Occipital lobe (tissue), 2 donors: Measurements from ENCODE around the gene TBC1D4. TPM values are rescaled to one million over a fixed set of nuclear protein-coding genes. Genes with fewer than 3 reads are reported as not detected.
"Not testable (repeated sequence)": the region's sequence is repeated elsewhere in the genome, so short reads cannot be mapped to it uniquely, and the experiment has no call there.

Experiments used
- DNase-seq: peaks from one replicate; lab custom pipeline; 2025; lab: John Stamatoyannopoulos, UW
- total RNA-seq: library from RNA; depleted of rRNA; stranded (reverse); fragments of >200 nt; gene quantifications from one replicate; pipeline ENCODE4 v1.2.3, GENCODE V29; 2014

TBC1D4 gene
- total RNA-seq, 1 donor from 2014 or later, result 17.6 TPM

- no peak for DNase-seq
Observed at GRCh38 chr13:75327135-75327510, 154.8 kb downstream of the TBC1D4 start.

GRCh38 chr13:75326173-75327134 is 155.5 kb downstream of the TBC1D4 start:
- DNase-seq, result no peak

GRCh38 chr13:75325711-75326110 is 156.3 kb downstream of the TBC1D4 start:
- no peak for DNase-seq

- no peak for DNase-seq
Observed at GRCh38 chr13:75324413-75324940, 157.5 kb downstream of the TBC1D4 start.

GRCh38 chr13:75321084-75321483 is 160.9 kb downstream of the TBC1D4 start:
- no peak for DNase-seq

GRCh38 chr13:75319254-75319653 is 162.7 kb downstream of the TBC1D4 start:
- DNase-seq, result no peak

- no peak for DNase-seq
Observed at GRCh38 chr13:75318138-75318833, 163.7 kb downstream of the TBC1D4 start.

- no peak for DNase-seq
Observed at GRCh38 chr13:75316427-75316826, 165.5 kb downstream of the TBC1D4 start.

GRCh38 chr13:75312884-75313520 is 169.0 kb downstream of the TBC1D4 start:
- DNase-seq, result no peak

- DNase-seq, result no peak
Observed at GRCh38 chr13:75309981-75310580, 171.9 kb downstream of the TBC1D4 start.

GRCh38 chr13:75308222-75308621 is 173.7 kb downstream of the TBC1D4 start:
- no peak for DNase-seq

- DNase-seq, result no peak
Observed at GRCh38 chr13:75307370-75307949, 174.5 kb downstream of the TBC1D4 start.

- not testable (repeated sequence) for DNase-seq
Observed at GRCh38 chr13:75306967-75307366, 175.0 kb downstream of the TBC1D4 start.

- DNase-seq, result no peak
Observed at GRCh38 chr13:75305059-75305458, 176.9 kb downstream of the TBC1D4 start.

- DNase-seq, result no peak
Observed at GRCh38 chr13:75303263-75303662, 178.7 kb downstream of the TBC1D4 start.

GRCh38 chr13:75302071-75302698 is 179.8 kb downstream of the TBC1D4 start:
- DNase-seq, result no peak

- DNase-seq, result no peak
Observed at GRCh38 chr13:75299913-75300862, 181.8 kb downstream of the TBC1D4 start.

- no peak for DNase-seq
Observed at GRCh38 chr13:75299246-75299645, 182.7 kb downstream of the TBC1D4 start.

GRCh38 chr13:75296641-75297040 is 185.3 kb downstream of the TBC1D4 start:
- no peak for DNase-seq
